Activated CD8-positive, alpha-beta T cell treated with anti-CD3 and anti-CD28 coated beads for 36 hours (primary cell): Measurements from ENCODE around the gene ACTG1. TPM values are rescaled to one million over a fixed set of nuclear protein-coding genes. Genes with fewer than 3 reads are reported as not detected.

Source experiments
- ATAC-seq: fragments of 200-7000 bp; cut with Tn5 transposase; one replicate; pipeline ENCODE4 v1.10.0; 2021; ENCODE audit warnings: mild to moderate bottlenecking, moderate library complexity
- CTCF ChIA-PET: fragments of 350-600 bp; sonication (Branson Sonifier 250); formaldehyde crosslinking; loops from one replicate; lab custom pipeline; 2021; ENCODE audit warnings: antibody characterized with exemption; lab: Charles Lee
- POLR2A ChIA-PET: fragments of 350-600 bp; sonication (Branson Sonifier 250); formaldehyde crosslinking; loops from one replicate; lab custom pipeline; 2021; ENCODE audit warnings: antibody characterized with exemption; lab: Charles Lee
- DNase-seq: peaks from one replicate; pipeline ENCODE4 v3.0.0-alpha.2; 2020
- H3K27ac Mint-ChIP-seq: one replicate; pipeline ENCODE4 v1.8.0; 2021; ENCODE audit warnings: mild to moderate bottlenecking, mixed read lengths
- H3K27me3 Mint-ChIP-seq: one replicate; pipeline ENCODE4 v1.8.0; 2021; ENCODE audit warnings: mixed read lengths
- H3K36me3 Mint-ChIP-seq: one replicate; pipeline ENCODE4 v1.8.0; 2021; ENCODE audit warnings: low read depth, mixed read lengths
- H3K4me1 Mint-ChIP-seq: one replicate; pipeline ENCODE4 v1.8.0; 2021; ENCODE audit warnings: low read depth, mixed read lengths
- H3K4me3 Mint-ChIP-seq: one replicate; pipeline ENCODE4 v1.8.0; 2021; ENCODE audit warnings: mild to moderate bottlenecking, moderate library complexity, mixed read lengths
- H3K9me3 Mint-ChIP-seq: one replicate; pipeline ENCODE4 v1.8.0; 2021; ENCODE audit warnings: mixed read lengths
- intact Hi-C: fragments of 100-400 bp; cut with micrococcal nuclease; formaldehyde crosslinking; loops from one replicate; pipeline ENCODE4 v1.10.0; 2022
- total RNA-seq, 2 experiments: library from RNA; stranded (reverse); gene quantifications; one replicate each; pipeline ENCODE4 v1.2.3, GENCODE V29; 2021
- TF ChIP-seq, protein P1 (sequence below): fragments of 200-600 bp; IDR thresholded peaks from one replicate; pipeline ENCODE4 v1.8.0; 2022; ENCODE audit warnings: antibody characterized with exemption, mild to moderate bottlenecking

ACTG1 gene
- total RNA-seq, 2 experiments from 2014 or later, result 4,606 to 4,756 TPM

DNA sequence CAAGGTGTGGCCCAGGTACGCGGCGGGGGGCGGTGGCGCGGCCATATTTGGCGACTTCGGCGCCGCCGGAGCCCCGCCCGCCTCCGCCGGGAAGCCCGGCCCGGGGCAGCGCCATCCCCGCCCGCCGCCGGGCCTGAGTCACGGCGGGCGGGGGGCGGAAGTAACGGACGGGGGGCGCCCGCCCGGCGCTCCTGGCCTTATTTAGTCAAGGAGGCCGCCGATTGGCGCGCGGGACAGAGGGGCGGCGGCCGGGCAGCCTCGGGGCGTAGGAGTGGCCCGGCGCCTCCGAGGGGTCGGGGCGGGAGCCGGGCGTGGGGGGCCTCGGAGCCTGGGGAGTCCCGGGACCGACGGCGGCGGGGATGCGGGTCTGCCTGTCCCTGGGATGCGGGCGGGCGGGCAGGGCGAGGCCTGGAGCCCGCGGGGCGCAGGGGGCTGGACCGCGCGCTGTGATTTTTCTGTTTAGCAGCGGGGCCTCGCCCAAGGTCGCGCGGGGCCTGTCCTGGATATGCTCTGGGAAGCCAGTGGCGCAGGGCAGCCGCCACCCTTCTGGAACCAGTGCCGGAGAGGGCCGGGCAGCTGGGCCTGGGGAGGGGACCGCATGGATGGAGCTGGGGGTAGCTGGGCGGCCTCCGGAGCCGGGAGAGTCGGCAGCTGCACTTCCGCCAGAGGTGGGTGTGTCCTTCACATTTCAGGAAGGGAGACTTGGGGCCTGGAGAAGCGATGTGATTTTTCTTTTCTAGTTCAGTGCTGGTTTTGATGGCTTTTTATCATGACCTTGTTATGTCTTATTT lies 2.3 kb upstream of the ACTG1 start:
- CTCF ChIA-PET, result interaction anchor here (0.9 to 1.4 kb wide), 2 partner anchors 86 to 262 kb away, joined by 3 read pairs; no protein-coding TSS in a partner anchor
- Mint-ChIP-seq H3K27ac (peak overlapping the region; percentile 94), H3K9me3 (no peaks in the 10 kb centered on the region), H3K4me3 (peak overlapping the region; percentile 88), H3K36me3 (peaks cover 26% of the 10 kb centered on the region), H3K4me1 (peaks cover 21% of the 10 kb centered on the region), H3K27me3 (no peaks in the 10 kb centered on the region)
- intact Hi-C loops, result no loop called here
- POLR2A ChIA-PET, result interaction anchor here (0.5 to 4.0 kb wide), 6 partner anchors 22 to 227 kb away, joined by 3 to 22 read pairs (median 4); partner anchors contain the start of gene FAAP100
- TF ChIP-seq, protein P1, sequence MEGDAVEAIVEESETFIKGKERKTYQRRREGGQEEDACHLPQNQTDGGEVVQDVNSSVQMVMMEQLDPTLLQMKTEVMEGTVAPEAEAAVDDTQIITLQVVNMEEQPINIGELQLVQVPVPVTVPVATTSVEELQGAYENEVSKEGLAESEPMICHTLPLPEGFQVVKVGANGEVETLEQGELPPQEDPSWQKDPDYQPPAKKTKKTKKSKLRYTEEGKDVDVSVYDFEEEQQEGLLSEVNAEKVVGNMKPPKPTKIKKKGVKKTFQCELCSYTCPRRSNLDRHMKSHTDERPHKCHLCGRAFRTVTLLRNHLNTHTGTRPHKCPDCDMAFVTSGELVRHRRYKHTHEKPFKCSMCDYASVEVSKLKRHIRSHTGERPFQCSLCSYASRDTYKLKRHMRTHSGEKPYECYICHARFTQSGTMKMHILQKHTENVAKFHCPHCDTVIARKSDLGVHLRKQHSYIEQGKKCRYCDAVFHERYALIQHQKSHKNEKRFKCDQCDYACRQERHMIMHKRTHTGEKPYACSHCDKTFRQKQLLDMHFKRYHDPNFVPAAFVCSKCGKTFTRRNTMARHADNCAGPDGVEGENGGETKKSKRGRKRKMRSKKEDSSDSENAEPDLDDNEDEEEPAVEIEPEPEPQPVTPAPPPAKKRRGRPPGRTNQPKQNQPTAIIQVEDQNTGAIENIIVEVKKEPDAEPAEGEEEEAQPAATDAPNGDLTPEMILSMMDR, result no peak
- ATAC-seq, result peak; percentile 37
- DNase-seq, result peak; percentile 78

GRCh38 chr17:81514489-81514738 lies 1.8 kb upstream of the ACTG1 start:
- DNase-seq (no peak), ATAC-seq (no peak)
- H3K27me3 Mint-ChIP-seq, result no peaks in the 10 kb centered on the region
- ChIA-PET CTCF (no interaction called here), POLR2A (interaction anchor here (0.5 to 4.5 kb wide), 6 partner anchors 13 to 226 kb away, joined by 3 to 33 read pairs (median 4); partner anchors contain the start of genes FAAP100 and SLC38A10)
- H3K4me3 Mint-ChIP-seq, result peak overlapping the region; percentile 85
- intact Hi-C loops, result no loop called here
- peaks cover 32% of the 10 kb centered on the region for H3K36me3 Mint-ChIP-seq
- peaks cover 26% of the 10 kb centered on the region for H3K4me1 Mint-ChIP-seq
- H3K27ac Mint-ChIP-seq, result peak overlapping the region; percentile 91
- TF ChIP-seq, protein P1, result no peak
- H3K9me3 Mint-ChIP-seq, result no peaks in the 10 kb centered on the region

DNA sequence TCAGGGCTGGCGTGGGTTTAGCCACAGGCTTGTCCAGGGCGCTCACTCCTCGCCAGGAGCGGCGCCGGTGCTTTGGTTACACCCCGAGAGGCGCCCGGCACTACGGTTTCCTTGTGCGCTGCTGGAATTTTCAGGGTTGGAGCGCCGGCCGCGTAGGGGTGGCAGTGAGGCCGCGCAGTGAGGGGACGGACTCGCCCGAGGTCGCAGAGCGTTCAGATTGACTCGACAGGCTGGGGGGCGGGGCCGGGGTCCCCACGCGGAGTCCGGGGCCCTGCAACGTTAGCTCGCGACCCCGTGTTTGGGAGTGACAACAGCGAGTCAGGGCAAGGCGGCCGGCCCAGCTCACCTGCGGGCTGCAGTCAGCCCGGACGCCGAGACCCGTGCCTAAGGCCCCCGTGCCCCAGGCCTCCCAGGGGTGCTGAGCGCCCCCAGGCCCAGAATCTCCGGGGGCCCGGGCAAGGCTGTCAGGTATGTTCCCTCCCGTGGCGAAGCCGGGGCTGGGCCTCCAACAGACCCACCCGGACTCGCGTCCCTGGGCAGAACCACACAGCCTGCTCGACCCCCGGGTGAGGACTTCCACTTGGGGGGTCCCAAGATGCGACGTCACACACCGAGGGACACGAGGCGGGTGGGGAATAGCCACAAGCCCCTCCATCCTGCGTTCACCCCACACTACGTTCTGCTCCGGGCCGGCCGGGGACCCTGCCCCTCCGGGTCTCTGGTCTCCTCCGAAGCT lies 1.3 kb upstream of the ACTG1 start:
- CTCF ChIA-PET, result interaction anchor here (1.2 kb wide), 1 partner anchor 29 kb away, joined by 4 read pairs; no protein-coding TSS in a partner anchor
- peak; percentile 67 for DNase-seq
- Mint-ChIP-seq H3K4me3 (peak overlapping the region; percentile 85), H3K36me3 (peaks cover 37% of the 10 kb centered on the region), H3K27me3 (no peaks in the 10 kb centered on the region), H3K4me1 (peaks cover 30% of the 10 kb centered on the region), H3K9me3 (no peaks in the 10 kb centered on the region), H3K27ac (peak overlapping the region; percentile 91)
- TF ChIP-seq, protein P1, result no peak
- POLR2A ChIA-PET, result interaction anchor here (0.5 to 4.5 kb wide), 8 partner anchors 13 to 275 kb away, joined by 3 to 33 read pairs (median 3); partner anchors contain the start of genes FAAP100, NDUFAF8, SLC38A10 and TEPSIN
- peak; percentile 4 for ATAC-seq
- intact Hi-C loops, result no loop called here

DNA sequence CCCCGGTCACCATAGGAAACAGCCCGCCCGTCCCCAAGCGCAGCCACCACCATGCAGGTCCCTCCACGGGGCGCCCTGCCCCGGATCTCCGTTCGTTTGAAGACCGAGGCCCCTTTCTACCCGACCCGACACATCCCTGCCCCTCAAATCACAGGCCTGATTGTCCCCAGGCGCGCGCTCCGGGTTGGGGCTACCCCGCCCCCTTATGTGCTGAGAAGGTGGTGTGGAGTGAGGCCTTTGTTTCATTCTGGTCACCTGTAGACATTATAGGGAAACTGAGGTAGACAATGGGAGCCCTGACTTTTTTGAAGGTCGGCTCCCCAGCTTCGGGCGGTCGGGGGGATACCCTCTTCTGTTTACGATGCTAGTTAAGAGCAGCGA lies 763 bp upstream of the ACTG1 start:
- Mint-ChIP-seq H3K27ac (peak overlapping the region; percentile 91), H3K4me1 (peaks cover 32% of the 10 kb centered on the region), H3K9me3 (no peaks in the 10 kb centered on the region), H3K27me3 (no peaks in the 10 kb centered on the region), H3K36me3 (peaks cover 42% of the 10 kb centered on the region), H3K4me3 (peak overlapping the region; percentile 85)
- ChIA-PET CTCF (interaction anchor here (1.2 kb wide), 1 partner anchor 29 kb away, joined by 4 read pairs; no protein-coding TSS in a partner anchor), POLR2A (interaction anchor here (0.6 to 4.5 kb wide), 6 partner anchors 12 to 274 kb away, joined by 3 to 33 read pairs (median 4); partner anchors contain the start of genes FAAP100, NDUFAF8, SLC38A10 and TEPSIN)
- ATAC-seq (peak; percentile 49), DNase-seq (peak; percentile 90)
- TF ChIP-seq, protein P1, result no peak
- intact Hi-C loops, result no loop called here
